GM18951 (cell line): Measurements from ENCODE around the gene NYAP1.
"Not testable (repeated sequence)": the region's sequence is repeated elsewhere in the genome, so short reads cannot be mapped to it uniquely, and the experiment has no call there.

Experiments used
- POLR2A ChIP-seq: IDR thresholded peaks from 4 replicates; pipeline ENCODE4 v1.6.1; 2011; ENCODE audit warnings: mild to moderate bottlenecking; ENCODE audit not compliant: insufficient read length, insufficient read depth; ENCODE audit errors: extremely low read depth
- in situ Hi-C: fragments of 300-500 bp; cut with MboI; formaldehyde crosslinking; loops from one replicate; pipeline ENCODE4 v1.12.0; 2022; ENCODE audit warnings: low sequenced_read_pairs, mixed read lengths, inconsistent platforms; ENCODE audit not compliant: unreplicated experiment

The NYAP1 gene

GRCh38 chr7:100493476-100494264, 9.9 kb downstream of the NYAP1 start:
- in situ Hi-C loops: loop anchor here (5.0 kb wide), 1 partner anchor 59 kb away; no protein-coding TSS in a partner anchor
- no peak for TF ChIP-seq POLR2A

- TF ChIP-seq POLR2A: no peak
- in situ Hi-C loops: no loop called here
These were observed 12.8 kb downstream of the NYAP1 start for GRCh38 chr7:100496509-100496908.

- in situ Hi-C loops: not testable (repeated sequence)
These were observed 17.0 kb downstream of the NYAP1 start for GRCh38 chr7:100500743-100501142.

GRCh38 chr7:100504031-100504430, 20.3 kb downstream of the NYAP1 start:
- in situ Hi-C loops: not testable (repeated sequence)

GRCh38 chr7:100504887-100505611, 21.3 kb downstream of the NYAP1 start:
- in situ Hi-C loops: no loop called here
- no peak for TF ChIP-seq POLR2A

- TF ChIP-seq POLR2A: no peak
- in situ Hi-C loops: no loop called here
These were observed 22.7 kb downstream of the NYAP1 start for GRCh38 chr7:100506356-100506923.

GRCh38 chr7:100509231-100509630, 25.5 kb downstream of the NYAP1 start:
- in situ Hi-C loops: no loop called here
- no peak for TF ChIP-seq POLR2A

GRCh38 chr7:100510437-100511239, 26.9 kb downstream of the NYAP1 start:
- in situ Hi-C loops: no loop called here
- no peak for TF ChIP-seq POLR2A

GRCh38 chr7:100513212-100513810, 29.6 kb downstream of the NYAP1 start:
- TF ChIP-seq POLR2A: no peak
- in situ Hi-C loops: no loop called here

GRCh38 chr7:100515072-100515532, 31.4 kb downstream of the NYAP1 start:
- TF ChIP-seq POLR2A: no peak
- in situ Hi-C loops: no loop called here

GRCh38 chr7:100516135-100516812, 32.5 kb downstream of the NYAP1 start:
- in situ Hi-C loops: no loop called here
- no peak for TF ChIP-seq POLR2A

GRCh38 chr7:100517305-100517704, 33.6 kb downstream of the NYAP1 start:
- TF ChIP-seq POLR2A: no peak
- in situ Hi-C loops: no loop called here
